SK-N-SH treated with all-trans-retinoic acid at 6 μM for 48 hours (cell line): ENCODE measurements around the gene ZNF189.

Source experiments
- ATAC-seq: fragments of 200-7000 bp; cut with Tn5 transposase; 3 replicates; pipeline ENCODE4 v1.9.1; 2020; ENCODE audit warnings: mild to moderate bottlenecking, moderate library complexity
- ARNTL ChIP-seq: fragments of 450-650 bp; formaldehyde crosslinking; IDR thresholded peaks from 2 replicates; pipeline ENCODE4 v1.5.0; 2020; ENCODE audit warnings: low read depth, mild to moderate bottlenecking, moderate library complexity, borderline replicate concordance
- BACH2 ChIP-seq: fragments of 250-450 bp; sonication (Bioruptor Pico); IDR thresholded peaks from 2 replicates; pipeline ENCODE4 v1.9.0; 2021; ENCODE audit warnings: mild to moderate bottlenecking, borderline replicate concordance
- CSDC2 ChIP-seq: fragments of 250-450 bp; sonication (Bioruptor Pico); IDR thresholded peaks from 2 replicates; pipeline ENCODE4 v1.5.0; 2020; ENCODE audit warnings: mild to moderate bottlenecking, moderate library complexity
- ESRRG ChIP-seq: fragments of 250-450 bp; sonication (Bioruptor Pico); IDR thresholded peaks from 2 replicates; pipeline ENCODE4 v1.6.1; 2021; ENCODE audit warnings: mild to moderate bottlenecking
- GLIS3 ChIP-seq: fragments of 250-450 bp; sonication (Bioruptor Pico); IDR thresholded peaks from 2 replicates; pipeline ENCODE4 v1.5.0; 2020; ENCODE audit warnings: mild to moderate bottlenecking, moderate library complexity
- OSR1 ChIP-seq: fragments of 250-450 bp; sonication (Bioruptor Pico); IDR thresholded peaks from 2 replicates; pipeline ENCODE4 v1.8.0; 2022; ENCODE audit warnings: moderate library complexity, mild to moderate bottlenecking, inconsistent platforms
- PPARA ChIP-seq: fragments of 250-450 bp; sonication (Bioruptor Pico); IDR thresholded peaks from 2 replicates; pipeline ENCODE4 v1.5.0; 2020; ENCODE audit warnings: mild to moderate bottlenecking, borderline replicate concordance
- RARB ChIP-seq: fragments of 250-450 bp; sonication (Bioruptor Pico); IDR thresholded peaks from 2 replicates; pipeline ENCODE4 v1.8.0; 2021; ENCODE audit warnings: mild to moderate bottlenecking, moderate library complexity
- SNAI2 ChIP-seq: fragments of 250-450 bp; sonication (Bioruptor Pico); IDR thresholded peaks from 2 replicates; pipeline ENCODE4 v1.5.0; 2020; ENCODE audit warnings: mild to moderate bottlenecking, moderate library complexity
- TCF4 ChIP-seq: fragments of 250-450 bp; sonication (Bioruptor Pico); IDR thresholded peaks from 2 replicates; pipeline ENCODE4 v1.8.0; 2021; ENCODE audit warnings: mild to moderate bottlenecking, moderate library complexity, borderline replicate concordance
- TOX ChIP-seq: fragments of 250-450 bp; sonication (Bioruptor Pico); IDR thresholded peaks from 2 replicates; pipeline ENCODE4 v1.8.0; 2021; ENCODE audit warnings: mild to moderate bottlenecking, moderate library complexity, borderline replicate concordance
- ZC3H10 ChIP-seq: fragments of 250-450 bp; sonication (Bioruptor Pico); IDR thresholded peaks from 2 replicates; pipeline ENCODE4 v1.5.1; 2021; ENCODE audit warnings: mild to moderate bottlenecking, moderate library complexity
- ZFP3 ChIP-seq: fragments of 250-450 bp; sonication (Bioruptor Pico); IDR thresholded peaks from 2 replicates; pipeline ENCODE4 v1.5.0; 2020; ENCODE audit warnings: mild to moderate bottlenecking, moderate library complexity
- ZFP30 ChIP-seq: fragments of 450-650 bp; formaldehyde crosslinking; IDR thresholded peaks from 2 replicates; pipeline ENCODE4 v1.5.0; 2022; ENCODE audit warnings: mild to moderate bottlenecking, moderate library complexity
- ZNF565 ChIP-seq: fragments of 450-650 bp; formaldehyde crosslinking; conservative IDR thresholded peaks from 2 replicates; pipeline ENCODE4 v1.5.0; 2020; ENCODE audit warnings: low read depth, mild to moderate bottlenecking, moderate library complexity
- ZNF70 ChIP-seq: fragments of 450-650 bp; formaldehyde crosslinking; IDR thresholded peaks from 2 replicates; pipeline ENCODE4 v1.5.0; 2020; ENCODE audit warnings: mild to moderate bottlenecking, moderate library complexity
- ZNF8 ChIP-seq: fragments of 450-650 bp; formaldehyde crosslinking; IDR thresholded peaks from 2 replicates; pipeline ENCODE4 v1.5.0; 2020; ENCODE audit warnings: mild to moderate bottlenecking, moderate library complexity
- TF ChIP-seq, protein P1 (sequence below): fragments of 250-450 bp; sonication (Bioruptor Pico); IDR thresholded peaks from 2 replicates; pipeline ENCODE4 v1.8.0; 2021; ENCODE audit warnings: low read depth, mild to moderate bottlenecking, moderate library complexity, borderline replicate concordance
- TF ChIP-seq, protein P2 (sequence below): fragments of 250-450 bp; sonication (Bioruptor Pico); IDR thresholded peaks from 2 replicates; pipeline ENCODE4 v1.5.1; 2020; ENCODE audit warnings: low read depth, mild to moderate bottlenecking, moderate library complexity
- TF ChIP-seq, protein P3 (sequence below): fragments of 250-450 bp; sonication (Bioruptor Pico); IDR thresholded peaks from 2 replicates; pipeline ENCODE4 v1.5.1; 2021; ENCODE audit warnings: mild to moderate bottlenecking, moderate library complexity
- TF ChIP-seq, protein P4 (sequence below): fragments of 250-450 bp; sonication (Bioruptor Pico); IDR thresholded peaks from 2 replicates; pipeline ENCODE4 v1.8.0; 2020; ENCODE audit warnings: mild to moderate bottlenecking, moderate library complexity, borderline replicate concordance

Gene ZNF189

DNA sequence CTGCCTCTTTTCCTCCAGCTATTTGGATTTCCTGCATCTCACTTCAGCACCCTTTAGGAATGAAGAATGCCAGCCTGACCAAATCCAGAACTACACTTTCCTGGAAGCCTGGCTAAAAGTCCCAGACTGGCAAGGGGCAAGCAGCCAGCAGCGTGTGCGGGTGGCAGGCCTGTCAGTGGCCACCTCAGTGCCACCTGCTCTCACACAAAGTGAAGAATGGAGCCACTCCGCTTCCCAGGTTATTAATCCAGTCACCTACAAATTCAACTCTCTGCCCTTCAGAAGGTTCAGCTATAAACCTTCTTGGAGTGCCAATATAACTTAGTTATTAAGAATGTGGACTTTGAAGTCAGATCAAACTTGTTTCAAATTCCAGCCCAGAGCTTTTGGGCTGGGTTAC is 43.7 kb downstream of the ZNF189 start:
- TF ChIP-seq TOX (CRISPR knock-in tag) (no peak), ZFP30 (CRISPR knock-in tag) (no peak), ZNF8 (CRISPR knock-in tag) (no peak), OSR1 (CRISPR knock-in tag) (no peak), RARB (CRISPR knock-in tag) (no peak)
- TF ChIP-seq, protein P1, sequence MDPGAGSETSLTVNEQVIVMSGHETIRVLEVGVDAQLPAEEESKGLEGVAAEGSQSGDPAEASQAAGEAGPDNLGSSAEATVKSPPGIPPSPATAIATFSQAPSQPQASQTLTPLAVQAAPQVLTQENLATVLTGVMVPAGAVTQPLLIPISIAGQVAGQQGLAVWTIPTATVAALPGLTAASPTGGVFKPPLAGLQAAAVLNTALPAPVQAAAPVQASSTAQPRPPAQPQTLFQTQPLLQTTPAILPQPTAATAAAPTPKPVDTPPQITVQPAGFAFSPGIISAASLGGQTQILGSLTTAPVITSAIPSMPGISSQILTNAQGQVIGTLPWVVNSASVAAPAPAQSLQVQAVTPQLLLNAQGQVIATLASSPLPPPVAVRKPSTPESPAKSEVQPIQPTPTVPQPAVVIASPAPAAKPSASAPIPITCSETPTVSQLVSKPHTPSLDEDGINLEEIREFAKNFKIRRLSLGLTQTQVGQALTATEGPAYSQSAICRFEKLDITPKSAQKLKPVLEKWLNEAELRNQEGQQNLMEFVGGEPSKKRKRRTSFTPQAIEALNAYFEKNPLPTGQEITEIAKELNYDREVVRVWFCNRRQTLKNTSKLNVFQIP (CRISPR knock-in tag), result no peak
- TF ChIP-seq, protein P2, sequence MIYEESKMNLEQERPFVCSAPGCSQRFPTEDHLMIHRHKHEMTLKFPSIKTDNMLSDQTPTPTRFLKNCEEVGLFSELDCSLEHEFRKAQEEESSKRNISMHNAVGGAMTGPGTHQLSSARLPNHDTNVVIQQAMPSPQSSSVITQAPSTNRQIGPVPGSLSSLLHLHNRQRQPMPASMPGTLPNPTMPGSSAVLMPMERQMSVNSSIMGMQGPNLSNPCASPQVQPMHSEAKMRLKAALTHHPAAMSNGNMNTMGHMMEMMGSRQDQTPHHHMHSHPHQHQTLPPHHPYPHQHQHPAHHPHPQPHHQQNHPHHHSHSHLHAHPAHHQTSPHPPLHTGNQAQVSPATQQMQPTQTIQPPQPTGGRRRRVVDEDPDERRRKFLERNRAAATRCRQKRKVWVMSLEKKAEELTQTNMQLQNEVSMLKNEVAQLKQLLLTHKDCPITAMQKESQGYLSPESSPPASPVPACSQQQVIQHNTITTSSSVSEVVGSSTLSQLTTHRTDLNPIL, result no peak

DNA sequence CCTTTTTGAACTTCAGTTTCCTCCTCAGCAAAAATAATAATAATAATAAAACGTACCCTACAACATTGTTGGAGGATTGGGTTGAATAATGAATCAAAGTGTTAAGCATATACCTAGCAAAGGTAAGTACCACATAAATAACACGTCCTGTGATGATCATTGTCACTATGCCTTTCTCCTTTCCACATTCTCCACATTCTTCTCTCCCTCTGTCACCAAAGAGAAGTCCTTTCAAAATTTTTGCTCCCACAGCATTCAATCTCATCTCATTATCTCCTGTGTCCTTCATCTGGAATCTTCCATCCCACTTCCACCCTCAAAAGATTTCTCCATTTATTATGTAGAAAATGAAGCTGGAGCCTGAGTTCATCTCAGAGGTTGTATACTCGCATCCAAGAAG is 44.1 kb downstream of the ZNF189 start:
- no peak for ATAC-seq
- no peak for TF ChIP-seq ZNF8 (CRISPR knock-in tag)
- no peak for TF ChIP-seq CSDC2
- TF ChIP-seq OSR1 (CRISPR knock-in tag), result no peak
- TF ChIP-seq ZC3H10 (CRISPR knock-in tag), result no peak
- TF ChIP-seq ZNF565, result no peak
- TF ChIP-seq, protein P3, sequence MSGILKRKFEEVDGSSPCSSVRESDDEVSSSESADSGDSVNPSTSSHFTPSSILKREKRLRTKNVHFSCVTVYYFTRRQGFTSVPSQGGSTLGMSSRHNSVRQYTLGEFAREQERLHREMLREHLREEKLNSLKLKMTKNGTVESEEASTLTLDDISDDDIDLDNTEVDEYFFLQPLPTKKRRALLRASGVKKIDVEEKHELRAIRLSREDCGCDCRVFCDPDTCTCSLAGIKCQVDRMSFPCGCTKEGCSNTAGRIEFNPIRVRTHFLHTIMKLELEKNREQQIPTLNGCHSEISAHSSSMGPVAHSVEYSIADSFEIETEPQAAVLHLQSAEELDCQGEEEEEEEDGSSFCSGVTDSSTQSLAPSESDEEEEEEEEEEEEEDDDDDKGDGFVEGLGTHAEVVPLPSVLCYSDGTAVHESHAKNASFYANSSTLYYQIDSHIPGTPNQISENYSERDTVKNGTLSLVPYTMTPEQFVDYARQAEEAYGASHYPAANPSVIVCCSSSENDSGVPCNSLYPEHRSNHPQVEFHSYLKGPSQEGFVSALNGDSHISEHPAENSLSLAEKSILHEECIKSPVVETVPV (CRISPR knock-in tag), result no peak
- no peak for TF ChIP-seq GLIS3 (CRISPR knock-in tag)
- TF ChIP-seq ARNTL (CRISPR knock-in tag), result no peak
- TF ChIP-seq, protein P4, sequence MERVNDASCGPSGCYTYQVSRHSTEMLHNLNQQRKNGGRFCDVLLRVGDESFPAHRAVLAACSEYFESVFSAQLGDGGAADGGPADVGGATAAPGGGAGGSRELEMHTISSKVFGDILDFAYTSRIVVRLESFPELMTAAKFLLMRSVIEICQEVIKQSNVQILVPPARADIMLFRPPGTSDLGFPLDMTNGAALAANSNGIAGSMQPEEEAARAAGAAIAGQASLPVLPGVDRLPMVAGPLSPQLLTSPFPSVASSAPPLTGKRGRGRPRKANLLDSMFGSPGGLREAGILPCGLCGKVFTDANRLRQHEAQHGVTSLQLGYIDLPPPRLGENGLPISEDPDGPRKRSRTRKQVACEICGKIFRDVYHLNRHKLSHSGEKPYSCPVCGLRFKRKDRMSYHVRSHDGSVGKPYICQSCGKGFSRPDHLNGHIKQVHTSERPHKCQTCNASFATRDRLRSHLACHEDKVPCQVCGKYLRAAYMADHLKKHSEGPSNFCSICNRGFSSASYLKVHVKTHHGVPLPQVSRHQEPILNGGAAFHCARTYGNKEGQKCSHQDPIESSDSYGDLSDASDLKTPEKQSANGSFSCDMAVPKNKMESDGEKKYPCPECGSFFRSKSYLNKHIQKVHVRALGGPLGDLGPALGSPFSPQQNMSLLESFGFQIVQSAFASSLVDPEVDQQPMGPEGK (CRISPR knock-in tag), result no peak
- no peak for TF ChIP-seq SNAI2 (CRISPR knock-in tag)
- no peak for TF ChIP-seq BACH2 (CRISPR knock-in tag)
- TF ChIP-seq ESRRG (CRISPR knock-in tag), result no peak
- no peak for TF ChIP-seq PPARA (CRISPR knock-in tag)
- TF ChIP-seq ZNF70 (CRISPR knock-in tag), result no peak
- TF ChIP-seq ZFP30 (CRISPR knock-in tag), result no peak
- TF ChIP-seq ZFP3 (CRISPR knock-in tag), result no peak
- TF ChIP-seq RARB (CRISPR knock-in tag), result no peak
- TF ChIP-seq, protein P1 (CRISPR knock-in tag), result no peak
- no peak for TF ChIP-seq TCF4 (CRISPR knock-in tag)
- TF ChIP-seq, protein P2, result no peak

More for the DNA sequence above, 43.7 kb downstream of the ZNF189 start:
- ATAC-seq, result no peak

DNA sequence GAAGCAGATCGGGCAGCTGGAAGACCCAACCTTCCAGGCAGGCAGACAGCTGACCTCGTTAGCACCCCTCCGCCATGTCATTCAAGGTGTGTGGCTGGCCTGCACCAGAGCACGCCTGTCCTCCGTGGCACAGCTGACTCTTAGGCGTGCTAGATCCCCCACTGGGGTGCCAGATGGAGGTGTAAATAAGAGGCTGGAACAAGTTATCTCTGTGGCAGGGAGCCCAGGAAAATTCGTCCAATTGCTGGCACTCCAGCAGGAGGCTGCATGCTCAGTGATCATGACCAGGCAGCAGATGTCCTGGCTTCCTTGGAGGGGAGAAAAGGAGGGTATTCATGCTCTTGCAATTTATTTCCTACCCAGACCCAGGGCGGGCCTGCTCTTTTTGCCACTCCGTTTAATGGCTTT is 44.7 kb downstream of the ZNF189 start:
- ATAC-seq, result no peak
- TF ChIP-seq, protein P4 (CRISPR knock-in tag), result no peak
- TF ChIP-seq ZC3H10 (CRISPR knock-in tag), result no peak
